Activated B cell treated with CpG ODN at 0.5 μM for 24 hours (primary cell): Measurements from ENCODE around the gene CHID1. TPM values are rescaled to one million over a fixed set of nuclear protein-coding genes. Genes with fewer than 3 reads are reported as not detected.

Experiments
- ATAC-seq: fragments of 200-7000 bp; cut with Tn5 transposase; one replicate; pipeline ENCODE4 v1.10.0; 2021; ENCODE audit warnings: low read depth, mild to moderate bottlenecking, moderate library complexity
- CTCF ChIA-PET: fragments of 350-600 bp; sonication (Branson Sonifier 250); formaldehyde crosslinking; loops from one replicate; lab custom pipeline; 2021; ENCODE audit warnings: antibody characterized with exemption; lab: Charles Lee
- POLR2A ChIA-PET: fragments of 350-600 bp; sonication (Branson Sonifier 250); formaldehyde crosslinking; loops from one replicate; lab custom pipeline; 2021; ENCODE audit warnings: antibody characterized with exemption; lab: Charles Lee
- DNase-seq: peaks from one replicate; pipeline ENCODE4 v3.0.0; 2022
- H3K27ac Mint-ChIP-seq: one replicate; pipeline ENCODE4 v1.8.0; 2020; ENCODE audit warnings: mixed read lengths
- H3K27me3 Mint-ChIP-seq: one replicate; pipeline ENCODE4 v1.8.0; 2021; ENCODE audit warnings: mixed read lengths
- H3K36me3 Mint-ChIP-seq: one replicate; pipeline ENCODE4 v1.8.0; 2021; ENCODE audit warnings: low read depth, mixed read lengths
- H3K4me1 Mint-ChIP-seq: one replicate; pipeline ENCODE4 v1.8.0; 2021; ENCODE audit warnings: mixed read lengths
- H3K4me3 Mint-ChIP-seq: one replicate; pipeline ENCODE4 v1.8.0; 2020; ENCODE audit warnings: mild to moderate bottlenecking, mixed read lengths
- H3K9me3 Mint-ChIP-seq: one replicate; pipeline ENCODE4 v1.8.0; 2020; ENCODE audit warnings: mixed read lengths
- intact Hi-C: fragments of 100-400 bp; cut with micrococcal nuclease; formaldehyde crosslinking; loops from one replicate; pipeline ENCODE4 v1.15.1; 2024
- total RNA-seq: library from RNA; stranded (reverse); gene quantifications from 2 replicates; pipeline ENCODE4 v1.2.3, GENCODE V29; 2022
- TF ChIP-seq, protein P1 (sequence below): fragments of 200-600 bp; IDR thresholded peaks from one replicate; pipeline ENCODE4 v1.8.0; 2022; ENCODE audit warnings: antibody characterized with exemption, mild to moderate bottlenecking

Gene CHID1
- total RNA-seq, 1 donor from 2014 or later: 45.7 TPM

DNA sequence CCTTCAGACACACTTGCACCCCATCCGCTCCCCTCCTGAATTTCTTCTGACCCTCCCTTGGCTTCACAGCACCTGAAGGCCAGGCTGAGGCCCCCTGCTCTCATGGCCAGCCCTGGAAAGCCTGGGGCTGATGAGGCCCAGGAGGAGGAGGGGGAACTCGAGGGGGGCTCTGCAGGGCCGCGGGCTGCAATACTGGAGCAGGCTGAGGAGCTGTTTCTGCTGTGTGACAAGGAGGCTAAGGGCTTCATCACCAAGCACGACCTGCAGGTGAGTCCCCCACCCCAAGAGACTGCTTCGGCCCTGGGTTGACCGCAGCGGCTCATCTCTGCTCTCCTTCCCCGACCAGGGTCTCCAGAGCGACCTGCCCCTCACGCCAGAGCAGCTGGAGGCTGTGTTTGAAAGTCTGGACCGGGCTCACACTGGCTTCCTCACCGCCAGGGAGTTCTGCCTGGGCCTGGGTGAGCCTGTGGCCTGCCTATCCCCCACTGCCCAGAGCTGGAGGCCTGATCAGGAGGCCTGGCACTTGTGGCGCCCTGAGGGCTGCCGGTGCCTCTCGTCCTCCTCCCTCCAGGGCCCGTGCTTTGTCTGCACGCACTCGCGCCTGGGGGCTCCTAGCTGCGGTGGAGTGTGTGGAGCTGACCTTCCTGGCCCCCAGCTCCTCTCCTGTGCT, 82.0 kb downstream of the CHID1 start:
- intact Hi-C loops: no loop called here
- H3K4me3 Mint-ChIP-seq: peak overlapping the region; percentile 71
- TF ChIP-seq, protein P1, sequence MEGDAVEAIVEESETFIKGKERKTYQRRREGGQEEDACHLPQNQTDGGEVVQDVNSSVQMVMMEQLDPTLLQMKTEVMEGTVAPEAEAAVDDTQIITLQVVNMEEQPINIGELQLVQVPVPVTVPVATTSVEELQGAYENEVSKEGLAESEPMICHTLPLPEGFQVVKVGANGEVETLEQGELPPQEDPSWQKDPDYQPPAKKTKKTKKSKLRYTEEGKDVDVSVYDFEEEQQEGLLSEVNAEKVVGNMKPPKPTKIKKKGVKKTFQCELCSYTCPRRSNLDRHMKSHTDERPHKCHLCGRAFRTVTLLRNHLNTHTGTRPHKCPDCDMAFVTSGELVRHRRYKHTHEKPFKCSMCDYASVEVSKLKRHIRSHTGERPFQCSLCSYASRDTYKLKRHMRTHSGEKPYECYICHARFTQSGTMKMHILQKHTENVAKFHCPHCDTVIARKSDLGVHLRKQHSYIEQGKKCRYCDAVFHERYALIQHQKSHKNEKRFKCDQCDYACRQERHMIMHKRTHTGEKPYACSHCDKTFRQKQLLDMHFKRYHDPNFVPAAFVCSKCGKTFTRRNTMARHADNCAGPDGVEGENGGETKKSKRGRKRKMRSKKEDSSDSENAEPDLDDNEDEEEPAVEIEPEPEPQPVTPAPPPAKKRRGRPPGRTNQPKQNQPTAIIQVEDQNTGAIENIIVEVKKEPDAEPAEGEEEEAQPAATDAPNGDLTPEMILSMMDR: no peak
- no peak for DNase-seq
- ChIA-PET POLR2A (interaction anchor here (0.5 to 8.3 kb wide), 8 partner anchors 10 to 81 kb away, joined by 3 to 104 read pairs (median 4); partner anchors contain the start of genes PNPLA2, POLR2L, RPLP2 and TSPAN4), CTCF (no interaction called here)
- H3K27ac Mint-ChIP-seq: no peak overlapping the region
- peaks cover 44% of the 10 kb centered on the region for H3K4me1 Mint-ChIP-seq
- no peaks in the 10 kb centered on the region for H3K9me3 Mint-ChIP-seq
- peaks cover 14% of the 10 kb centered on the region for H3K36me3 Mint-ChIP-seq
- H3K27me3 Mint-ChIP-seq: peaks cover 3% of the 10 kb centered on the region
- no peak for ATAC-seq

DNA sequence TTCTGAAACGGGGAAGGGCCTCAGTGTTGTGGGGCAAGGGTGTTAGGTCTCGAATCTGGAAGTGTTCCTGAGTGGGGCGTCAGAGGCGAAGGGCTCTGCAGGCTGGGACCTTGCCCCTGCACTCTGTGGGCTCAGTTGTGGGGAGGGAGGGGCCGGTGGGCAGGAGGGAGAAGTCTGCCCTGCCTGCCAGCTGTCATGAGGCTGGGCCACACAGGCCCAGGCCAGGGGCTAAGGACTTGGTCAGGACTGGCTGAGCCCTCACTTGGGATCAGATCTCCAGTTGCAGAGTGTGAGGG, 82.8 kb downstream of the CHID1 start, which contains the start of gene CRACR2B:
TSS of gene CRACR2B (plus strand) at position 23 of the 296 bp plus-strand sequence. CDS start 689 bp downstream, outside the sequence.
- peaks cover 42% of the 10 kb centered on the region for H3K4me1 Mint-ChIP-seq
- intact Hi-C loops: no loop called here
- ATAC-seq: no peak
- peak within 1 kb of the TSS; percentile 61 for H3K27ac Mint-ChIP-seq
- DNase-seq: no peak
- peaks cover 3% of the 10 kb centered on the region for H3K27me3 Mint-ChIP-seq
- ChIA-PET CTCF (no interaction called here), POLR2A (interaction anchor here (0.6 to 8.3 kb wide), 5 partner anchors 9 to 30 kb away, joined by 3 to 104 read pairs (median 4); partner anchors contain the start of genes PNPLA2 and TSPAN4)
- H3K9me3 Mint-ChIP-seq: no peaks in the 10 kb centered on the region
- H3K4me3 Mint-ChIP-seq: peak within 1 kb of the TSS; percentile 80
- TF ChIP-seq, protein P1: no peak
- H3K36me3 Mint-ChIP-seq: peaks cover 15% of the 10 kb centered on the region

DNA sequence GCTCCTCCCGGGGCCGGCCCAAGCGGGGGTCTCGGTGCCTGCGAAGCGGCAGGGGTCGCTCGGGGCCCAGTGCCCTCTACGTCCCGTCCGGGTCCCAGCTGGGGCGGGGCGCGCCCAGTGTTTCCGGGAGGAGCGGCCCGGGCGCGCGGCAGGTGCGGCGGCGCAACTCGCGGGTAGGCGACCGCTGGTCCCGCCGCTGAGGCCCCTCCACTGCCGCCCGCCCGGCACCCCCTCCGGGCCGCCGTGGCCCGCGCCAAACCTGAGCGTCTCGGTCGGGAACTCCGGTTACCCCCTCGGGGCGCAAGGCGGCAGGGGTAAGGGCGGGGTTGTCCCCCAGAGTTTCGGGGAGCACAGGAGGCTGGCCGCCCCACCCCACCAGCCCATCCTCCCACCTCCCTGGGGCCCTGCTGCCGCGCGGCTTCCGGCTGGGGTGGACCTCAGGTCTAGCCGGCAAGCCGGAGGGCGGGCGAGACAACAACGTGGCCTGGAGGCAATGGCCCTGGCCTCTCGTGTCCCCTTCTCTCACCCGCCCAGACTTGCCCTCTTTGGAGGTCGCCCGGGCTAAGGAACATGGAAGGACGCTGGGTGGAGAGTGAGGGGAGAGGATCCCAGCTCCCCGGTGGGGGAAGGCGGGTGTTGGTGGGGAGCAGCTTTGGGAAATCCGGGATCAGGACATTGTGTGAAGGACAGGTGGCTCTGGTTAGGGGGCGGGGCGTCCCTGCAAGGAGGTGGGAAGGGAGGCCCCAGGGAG, 83.3 kb downstream of the CHID1 start:
- peak; percentile 47 for DNase-seq
- peak; percentile 16 for ATAC-seq
- Mint-ChIP-seq H3K4me3 (peak overlapping the region; percentile 80), H3K27me3 (peaks cover 3% of the 10 kb centered on the region), H3K4me1 (peaks cover 42% of the 10 kb centered on the region), H3K9me3 (no peaks in the 10 kb centered on the region), H3K27ac (peak overlapping the region; percentile 61), H3K36me3 (peaks cover 19% of the 10 kb centered on the region)
- ChIA-PET CTCF (no interaction called here), POLR2A (interaction anchor here (0.6 to 8.3 kb wide), 4 partner anchors 9 to 211 kb away, joined by 3 to 104 read pairs (median 5); partner anchors contain the start of genes PNPLA2 and TSPAN4)
- intact Hi-C loops: no loop called here
- TF ChIP-seq, protein P1: no peak

DNA sequence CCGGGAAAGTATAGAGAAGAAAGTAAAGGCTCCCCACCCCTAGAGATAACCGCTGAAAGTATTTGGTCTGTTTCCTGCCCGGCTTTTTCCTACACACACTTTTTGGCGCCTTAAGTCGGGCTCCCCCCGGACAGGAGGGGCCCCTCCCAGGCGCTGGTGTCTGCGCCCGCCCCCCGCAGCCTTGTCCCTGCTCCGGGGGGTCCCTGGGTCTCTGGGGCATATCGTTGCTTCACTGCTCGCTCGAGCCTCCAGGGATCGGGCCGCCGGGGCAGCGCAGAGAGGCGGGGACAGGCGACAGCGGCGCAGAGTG, 83.8 kb downstream of the CHID1 start:
- peaks cover 22% of the 10 kb centered on the region for H3K36me3 Mint-ChIP-seq
- peak overlapping the region; percentile 68 for H3K4me3 Mint-ChIP-seq
- peaks cover 42% of the 10 kb centered on the region for H3K4me1 Mint-ChIP-seq
- H3K27me3 Mint-ChIP-seq: peaks cover 3% of the 10 kb centered on the region
- no peak overlapping the region for H3K27ac Mint-ChIP-seq
- ATAC-seq (no peak), DNase-seq (no peak)
- ChIA-PET CTCF (no interaction called here), POLR2A (interaction anchor here (1.0 to 2.7 kb wide), 2 partner anchors 16 to 17 kb away, joined by 4 to 6 read pairs; partner anchors contain the start of genes POLR2L, RPLP2 and TSPAN4)
- no peaks in the 10 kb centered on the region for H3K9me3 Mint-ChIP-seq
- TF ChIP-seq, protein P1: no peak
- intact Hi-C loops: no loop called here

DNA sequence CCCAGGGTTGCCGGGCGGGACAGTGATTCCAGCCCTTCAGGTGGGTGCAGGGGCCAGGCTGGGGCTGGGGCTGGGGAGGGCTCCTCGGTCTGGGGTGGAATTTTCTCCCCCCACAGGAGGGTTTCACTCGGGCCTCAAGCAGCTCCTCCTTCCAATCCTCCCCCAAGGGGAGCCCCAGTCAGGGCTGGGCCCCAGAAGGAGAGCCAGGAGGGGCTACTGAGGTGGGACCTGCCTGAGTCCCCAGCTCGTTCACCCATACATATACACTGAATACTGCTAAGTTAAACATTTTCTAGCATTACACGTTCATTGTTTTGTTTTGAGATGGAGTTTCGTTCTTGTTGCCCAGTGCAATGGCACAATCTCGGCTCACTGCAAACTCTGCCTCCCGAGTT, 84.4 kb downstream of the CHID1 start:
- DNase-seq: no peak
- Mint-ChIP-seq H3K27me3 (peaks cover 3% of the 10 kb centered on the region), H3K27ac (no peak overlapping the region), H3K4me1 (peaks cover 39% of the 10 kb centered on the region), H3K4me3 (peak overlapping the region; percentile 68), H3K36me3 (peaks cover 22% of the 10 kb centered on the region), H3K9me3 (no peaks in the 10 kb centered on the region)
- intact Hi-C loops: no loop called here
- no peak for ATAC-seq
- TF ChIP-seq, protein P1: no peak
- POLR2A ChIA-PET: interaction anchor here (1.0 to 2.7 kb wide), 2 partner anchors 16 to 17 kb away, joined by 4 to 6 read pairs; partner anchors contain the start of genes POLR2L, RPLP2 and TSPAN4
- CTCF ChIA-PET: no interaction called here
